WI38 (cell line): Measurements from ENCODE around the gene TXNDC9.
"Not testable (repeated sequence)": the region's sequence is repeated elsewhere in the genome, so short reads cannot be mapped to it uniquely, and the experiment has no call there.

ENCODE experiments used
- H3K4me3 ChIP-seq: 2 replicates; pipeline ENCODE4 v1.5.1; 2011; ENCODE audit warnings: low read depth, mild to moderate bottlenecking, control low read depth, low read length
- CTCF ChIP-seq: IDR thresholded peaks from 2 replicates; pipeline ENCODE4 v1.5.1; 2012; ENCODE audit warnings: low read depth, mild to moderate bottlenecking, control low read depth, low read length

Gene TXNDC9

GRCh38 chr2:99373144-99373543, 37.0 kb upstream of the TXNDC9 start:
- no peak for TF ChIP-seq CTCF
- no peak overlapping the region for H3K4me3 ChIP-seq

GRCh38 chr2:99368854-99369253, 32.7 kb upstream of the TXNDC9 start:
- not testable (repeated sequence) for H3K4me3 ChIP-seq

- H3K4me3 ChIP-seq = no peak overlapping the region
- TF ChIP-seq CTCF = no peak
Observed at GRCh38 chr2:99365661-99366060, 29.5 kb upstream of the TXNDC9 start.

GRCh38 chr2:99356853-99357252, 20.7 kb upstream of the TXNDC9 start:
- no peak for TF ChIP-seq CTCF
- H3K4me3 ChIP-seq = no peak overlapping the region

GRCh38 chr2:99354825-99355224, 18.7 kb upstream of the TXNDC9 start:
- H3K4me3 ChIP-seq = not testable (repeated sequence)

- TF ChIP-seq CTCF = no peak
- H3K4me3 ChIP-seq = no peak overlapping the region
Observed at GRCh38 chr2:99354070-99354469, 17.9 kb upstream of the TXNDC9 start.

GRCh38 chr2:99350194-99350593, 14.1 kb upstream of the TXNDC9 start:
- no peak for TF ChIP-seq CTCF
- H3K4me3 ChIP-seq = no peak overlapping the region

- no peak for TF ChIP-seq CTCF
- no peak overlapping the region for H3K4me3 ChIP-seq
Observed at GRCh38 chr2:99348173-99348572, 12.0 kb upstream of the TXNDC9 start.

- no peak for TF ChIP-seq CTCF
- H3K4me3 ChIP-seq = no peak overlapping the region
Observed at GRCh38 chr2:99346218-99346617, 10.1 kb upstream of the TXNDC9 start.

GRCh38 chr2:99345446-99345845, 9.3 kb upstream of the TXNDC9 start:
- H3K4me3 ChIP-seq = not testable (repeated sequence)
